ENCODE measurements around the gene FKBP1A.

- TF ChIP-seq, protein P1, sequence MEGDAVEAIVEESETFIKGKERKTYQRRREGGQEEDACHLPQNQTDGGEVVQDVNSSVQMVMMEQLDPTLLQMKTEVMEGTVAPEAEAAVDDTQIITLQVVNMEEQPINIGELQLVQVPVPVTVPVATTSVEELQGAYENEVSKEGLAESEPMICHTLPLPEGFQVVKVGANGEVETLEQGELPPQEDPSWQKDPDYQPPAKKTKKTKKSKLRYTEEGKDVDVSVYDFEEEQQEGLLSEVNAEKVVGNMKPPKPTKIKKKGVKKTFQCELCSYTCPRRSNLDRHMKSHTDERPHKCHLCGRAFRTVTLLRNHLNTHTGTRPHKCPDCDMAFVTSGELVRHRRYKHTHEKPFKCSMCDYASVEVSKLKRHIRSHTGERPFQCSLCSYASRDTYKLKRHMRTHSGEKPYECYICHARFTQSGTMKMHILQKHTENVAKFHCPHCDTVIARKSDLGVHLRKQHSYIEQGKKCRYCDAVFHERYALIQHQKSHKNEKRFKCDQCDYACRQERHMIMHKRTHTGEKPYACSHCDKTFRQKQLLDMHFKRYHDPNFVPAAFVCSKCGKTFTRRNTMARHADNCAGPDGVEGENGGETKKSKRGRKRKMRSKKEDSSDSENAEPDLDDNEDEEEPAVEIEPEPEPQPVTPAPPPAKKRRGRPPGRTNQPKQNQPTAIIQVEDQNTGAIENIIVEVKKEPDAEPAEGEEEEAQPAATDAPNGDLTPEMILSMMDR (IDR thresholded peaks at IDR 0.05; ENCODE audit: insufficient read depth, low read length) = no peak
- TF ChIP-seq REST (IDR thresholded peaks at IDR 0.05; ENCODE audit: insufficient replicate concordance, low read depth) = no peak
Measured at GRCh38 chr20:1397710-1398109, 4.9 kb upstream of the FKBP1A start.
